IMR-90 (cell line): ENCODE data around the gene TBXT. TPM values are rescaled to one million over a fixed set of nuclear protein-coding genes. Genes with fewer than 3 reads are reported as not detected.

Source experiments
- ATAC-seq: fragments of 200-7000 bp; cut with Tn5 transposase; 2 replicates; pipeline ENCODE4 v1.9.1; 2020; ENCODE audit warnings: low read depth, mild to moderate bottlenecking, moderate library complexity
- BruUV-seq: library from RNA; stranded (reverse); fragments of 400-500 nt; replicated peaks from 2 replicates; lab custom pipeline; 2021; lab: Mats Ljungman, UMichigan
- CTCF ChIA-PET: fragments of 300-600 bp; formaldehyde crosslinking; extraction: SDS; loops from one replicate; lab custom pipeline; 2021; ENCODE audit warnings: antibody characterized with exemption; lab: Yijun Ruan, JAX
- POLR2A ChIA-PET: fragments of 300-600 bp; sonication (Branson Sonifier 250); formaldehyde crosslinking; loops from one replicate; lab custom pipeline; 2022; ENCODE audit warnings: antibody characterized with exemption; ENCODE audit not compliant: unreplicated experiment; lab: Charles Lee
- DNase-seq: peaks from one replicate; pipeline ENCODE4 v3.0.0; 2013
- H2AFZ ChIP-seq: replicated peaks from 2 replicates; pipeline ENCODE3; 2013; ENCODE audit warnings: low read length, mild to moderate bottlenecking; ENCODE audit not compliant: poor library complexity
- H2AK5ac ChIP-seq: 2 replicates; pipeline ENCODE4 v1.6.1; 2013; ENCODE audit warnings: low read depth, low read length, inconsistent platforms
- H2AK9ac ChIP-seq: replicated peaks from 2 replicates; pipeline ENCODE3; 2013; ENCODE audit warnings: mild to moderate bottlenecking, low read depth, low read length, moderate library complexity; ENCODE audit not compliant: poor library complexity
- H2BK120ac ChIP-seq: 2 replicates; pipeline ENCODE4 v1.6.1; 2013; ENCODE audit warnings: low read depth, low read length, inconsistent platforms
- H2BK15ac ChIP-seq: 3 replicates; pipeline ENCODE4 v1.6.1; 2013; ENCODE audit warnings: low read depth, low read length, inconsistent platforms
- H2BK20ac ChIP-seq: 2 replicates; pipeline ENCODE4 v1.6.1; 2013; ENCODE audit warnings: low read depth, mild to moderate bottlenecking, inconsistent platforms, low read length, moderate library complexity
- H2BK5ac ChIP-seq: 2 replicates; pipeline ENCODE4 v1.6.1; 2013; ENCODE audit warnings: mild to moderate bottlenecking, low read depth, low read length, inconsistent platforms; ENCODE audit not compliant: poor library complexity, severe bottlenecking
- H3K14ac ChIP-seq: replicated peaks from 2 replicates; pipeline ENCODE4 v1.6.1; 2013; ENCODE audit warnings: low read depth, low read length, inconsistent platforms
- H3K18ac ChIP-seq: 2 replicates; pipeline ENCODE4 v1.6.1; 2013; ENCODE audit warnings: low read depth, low read length, control low read depth
- H3K23ac ChIP-seq: 2 replicates; pipeline ENCODE4 v1.6.1; 2013; ENCODE audit warnings: low read depth, low read length, inconsistent platforms
- H3K27ac ChIP-seq: 2 replicates; pipeline ENCODE4 v1.5.1; 2013; ENCODE audit warnings: mild to moderate bottlenecking, control low read depth, low read length; ENCODE audit not compliant: insufficient read depth
- H3K27me3 ChIP-seq: 2 replicates; pipeline ENCODE4 v1.6.1; 2013; ENCODE audit warnings: low read length; ENCODE audit not compliant: control insufficient read depth, insufficient read depth
- H3K36me3 ChIP-seq: 2 replicates; pipeline ENCODE4 v1.6.1; 2013; ENCODE audit warnings: low read length, mixed read lengths; ENCODE audit not compliant: control insufficient read depth, insufficient read depth
- H3K4ac ChIP-seq: 2 replicates; pipeline ENCODE4 v1.6.1; 2013; ENCODE audit warnings: low read depth, low read length, inconsistent platforms
- H3K4me1 ChIP-seq: 2 replicates; pipeline ENCODE4 v1.6.1; 2013; ENCODE audit warnings: low read length, mixed read lengths; ENCODE audit not compliant: control insufficient read depth, insufficient read depth
- H3K4me2 ChIP-seq: 2 replicates; pipeline ENCODE4 v1.6.1; 2013; ENCODE audit warnings: low read depth, mild to moderate bottlenecking, control low read depth, low read length, moderate library complexity
- H3K4me3 ChIP-seq: 2 replicates; pipeline ENCODE4 v1.5.1; 2013; ENCODE audit warnings: low read depth, mild to moderate bottlenecking, control low read depth, low read length, moderate library complexity; ENCODE audit not compliant: insufficient read depth
- H3K56ac ChIP-seq: 2 replicates; pipeline ENCODE4 v1.6.1; 2013; ENCODE audit warnings: low read length, inconsistent platforms; ENCODE audit not compliant: insufficient read depth; ENCODE audit errors: extremely low read depth
- H3K79me1 ChIP-seq, 2 experiments: 2 replicates each; pipeline ENCODE4 v1.6.1; 2013; ENCODE audit warnings: low read length in 2 of 2, inconsistent platforms in 1 of 2, low read depth in 1 of 2
- H3K9ac ChIP-seq: 2 replicates; pipeline ENCODE4 v1.6.1; 2013; ENCODE audit warnings: low read depth, low read length, control low read depth
- H3K9me1 ChIP-seq: 2 replicates; pipeline ENCODE4 v1.6.1; 2013; ENCODE audit warnings: low read length, inconsistent platforms; ENCODE audit not compliant: insufficient read depth
- H3K9me3 ChIP-seq: 2 replicates; pipeline ENCODE4 v1.6.1; 2013; ENCODE audit warnings: low read length; ENCODE audit not compliant: control insufficient read depth, insufficient read depth
- H4K20me1 ChIP-seq: 2 replicates; pipeline ENCODE4 v1.6.1; 2013; ENCODE audit warnings: low read length, inconsistent platforms; ENCODE audit not compliant: insufficient read depth
- H4K5ac ChIP-seq: 2 replicates; pipeline ENCODE4 v1.6.1; 2013; ENCODE audit warnings: mild to moderate bottlenecking, low read depth, low read length, control low read depth
- H4K8ac ChIP-seq, 2 experiments: 2 replicates each; pipeline ENCODE4 v1.6.1; 2013; ENCODE audit warnings: low read depth in 2 of 2, low read length in 2 of 2, control low read depth in 1 of 2, inconsistent platforms in 1 of 2
- H4K91ac ChIP-seq: 2 replicates; pipeline ENCODE4 v1.6.1; 2013; ENCODE audit warnings: low read depth, low read length, inconsistent platforms; ENCODE audit not compliant: insufficient read depth
- BHLHE40 ChIP-seq: fragments of 150-350 bp; IDR thresholded peaks from 2 replicates; pipeline ENCODE4 v1.6.1; 2016; ENCODE audit warnings: mild to moderate bottlenecking, low read depth, low read length
- CEBPB ChIP-seq: IDR thresholded peaks from 2 replicates; pipeline ENCODE4 v1.6.1; 2012; ENCODE audit warnings: low read depth, low read length, improper control_type of control experiment
- CHD1 ChIP-seq: IDR thresholded peaks from 2 replicates; pipeline ENCODE4 v1.6.1; 2012; ENCODE audit warnings: low read depth, low read length, improper control_type of control experiment
- ELK1 ChIP-seq: fragments of 150-350 bp; IDR thresholded peaks from 2 replicates; pipeline ENCODE4 v1.6.1; 2016; ENCODE audit warnings: low read depth, mild to moderate bottlenecking, low read length, moderate library complexity, borderline replicate concordance
- FOS ChIP-seq: fragments of 150-350 bp; IDR thresholded peaks from 2 replicates; pipeline ENCODE4 v1.6.1; 2016; ENCODE audit warnings: low read depth, low read length
- MAFK ChIP-seq: IDR thresholded peaks from 2 replicates; pipeline ENCODE4 v1.6.1; 2012; ENCODE audit warnings: low read depth, low read length, improper control_type of control experiment
- MAZ ChIP-seq: IDR thresholded peaks from 2 replicates; pipeline ENCODE4 v1.6.1; 2012; ENCODE audit warnings: low read depth, mild to moderate bottlenecking, low read length, improper control_type of control experiment, moderate library complexity, borderline replicate concordance
- MXI1 ChIP-seq: IDR thresholded peaks from 2 replicates; pipeline ENCODE4 v1.6.1; 2012; ENCODE audit warnings: low read depth, mild to moderate bottlenecking, low read length, moderate library complexity, borderline replicate concordance
- NFE2L2 ChIP-seq: fragments of 150-350 bp; IDR thresholded peaks from 2 replicates; pipeline ENCODE4 v1.6.1; 2016; ENCODE audit warnings: low read depth, mild to moderate bottlenecking, low read length
- POLR2A ChIP-seq: IDR thresholded peaks from 2 replicates; pipeline ENCODE4 v1.6.1; 2012; ENCODE audit warnings: mild to moderate bottlenecking, low read depth, low read length
- RAD21 ChIP-seq: IDR thresholded peaks from 2 replicates; pipeline ENCODE4 v1.6.1; 2012; ENCODE audit warnings: low read length, improper control_type of control experiment
- RCOR1 ChIP-seq: IDR thresholded peaks from 2 replicates; pipeline ENCODE4 v1.6.1; 2012; ENCODE audit warnings: mild to moderate bottlenecking, low read length, improper control_type of control experiment; ENCODE audit not compliant: insufficient replicate concordance
- RFX5 ChIP-seq: IDR thresholded peaks from 2 replicates; pipeline ENCODE4 v1.8.0; 2012; ENCODE audit warnings: low read depth, mild to moderate bottlenecking, low read length, moderate library complexity
- SMC3 ChIP-seq: fragments of 150-350 bp; IDR thresholded peaks from 2 replicates; pipeline ENCODE4 v1.6.1; 2016; ENCODE audit warnings: low read depth, mild to moderate bottlenecking, antibody characterized with exemption, low read length, moderate library complexity
- WGBS, 2 experiments: methylation state at CpG; one replicate each; pipeline versions ENCODE4 v1.1.5 to v1.1.7; 2013; ENCODE audit warnings: missing lambda C conversion rate in 2 of 2; ENCODE audit not compliant: insufficient read length in 1 of 2; ENCODE audit errors: extremely low coverage in 2 of 2; 5-methylcytosine and 5-hydroxymethylcytosine counted together
- dilution Hi-C: fragments of 300-500 bp; cut with HindIII; formaldehyde crosslinking; loops from one replicate; pipeline ENCODE4 v1.14.3; 2018; ENCODE audit warnings: low sequenced_read_pairs; ENCODE audit not compliant: unreplicated experiment
- in situ Hi-C: fragments of 300-500 bp; cut with MboI; formaldehyde crosslinking; loops from 3 replicates; pipeline ENCODE4 v1.14.3; 2019; ENCODE audit warnings: low sequenced_read_pairs, inconsistent platforms, mixed read lengths
- intact Hi-C: fragments of 100-400 bp; cut with micrococcal nuclease; formaldehyde crosslinking; loops from 2 replicates; pipeline ENCODE4 v1.10.0; 2022
- polyA plus RNA-seq, 3 experiments: library from polyadenylated mRNA; depleted of rRNA; stranded (reverse); fragments of >200 nt; gene quantifications; 2 replicates each; pipeline ENCODE4 v1.2.3, GENCODE V29; 2012; ENCODE audit warnings: low replicate concordance in 1 of 3
- total RNA-seq: library from RNA; depleted of rRNA; stranded (reverse); fragments of >200 nt; gene quantifications from 2 replicates; pipeline ENCODE4 v1.2.3, GENCODE V29; 2012
- TF ChIP-seq, protein P1 (sequence below): conservative IDR thresholded peaks from 2 replicates; pipeline ENCODE4 v1.5.1; 2012; ENCODE audit warnings: mild to moderate bottlenecking, low read depth, low read length, improper control_type of control experiment
- TF ChIP-seq, protein P2 (sequence below): fragments of 150-350 bp; IDR thresholded peaks from 2 replicates; pipeline ENCODE4 v1.6.1; 2017; ENCODE audit warnings: mild to moderate bottlenecking, antibody characterized with exemption, low read length, low read depth

Gene TBXT
- total and polyA plus RNA-seq, 2 of the 4 experiments (the other 2 are of a cell fraction), result not detected

GRCh38 chr6:166162599-166163342 is 4.9 kb downstream of the TBXT start:
- BruUV-seq, result no TSS peak

More at GRCh38 chr6:166162599-166163342, 4.9 kb downstream of the TBXT start:
- intact Hi-C loops, result no loop called here
- Histone ChIP-seq H3K18ac (no peak overlapping the region), H3K27ac (no peak overlapping the region), H2BK5ac (no peak overlapping the region), H3K9ac (no peak overlapping the region), H2BK15ac (no peak overlapping the region), H3K56ac (no peak overlapping the region), H3K36me3 (no peaks in the 10 kb centered on the region), H3K9me1 (no peaks in the 10 kb centered on the region), H4K20me1 (no peaks in the 10 kb centered on the region), H3K9me3 (0 out of 2 replicates have a peak, but pooled peaks cover 2% of the 10 kb centered on the region), H2BK20ac (no peak overlapping the region), H3K4me2 (no peak overlapping the region), H3K23ac (no peak overlapping the region), H4K91ac (no peak overlapping the region), H3K4ac (no peak overlapping the region), H2BK120ac (no peak overlapping the region), H3K27me3 (peaks cover 40% of the 10 kb centered on the region), H3K14ac (no peak overlapping the region), H3K4me3 (no peak overlapping the region), H3K4me1 (no peaks in the 10 kb centered on the region), H3K79me1 (no peaks in the 10 kb centered on the region), H4K8ac (no peak overlapping the region), H2AFZ (no peak overlapping the region), H2AK9ac (no peak overlapping the region), H2AK5ac (no peak overlapping the region), H4K5ac (no peak overlapping the region)
- ATAC-seq (no peak), DNase-seq (no peak)
- dilution Hi-C loops, result no loop called here
- in situ Hi-C loops, result no loop called here
- ChIA-PET CTCF (interaction anchor here (0.6 to 0.8 kb wide), 2 partner anchors 9 to 238 kb away, joined by 3 read pairs; no protein-coding TSS in a partner anchor), POLR2A (no interaction called here)
- WGBS, 2 experiments, result no CpG with 5 or more reads among the region's 1 CpG
- no peak for TF ChIP-seq MAFK
- no peak for TF ChIP-seq POLR2A
- TF ChIP-seq RCOR1, result no peak
- TF ChIP-seq CHD1, result no peak
- no peak for TF ChIP-seq MAZ
- TF ChIP-seq, protein P1, sequence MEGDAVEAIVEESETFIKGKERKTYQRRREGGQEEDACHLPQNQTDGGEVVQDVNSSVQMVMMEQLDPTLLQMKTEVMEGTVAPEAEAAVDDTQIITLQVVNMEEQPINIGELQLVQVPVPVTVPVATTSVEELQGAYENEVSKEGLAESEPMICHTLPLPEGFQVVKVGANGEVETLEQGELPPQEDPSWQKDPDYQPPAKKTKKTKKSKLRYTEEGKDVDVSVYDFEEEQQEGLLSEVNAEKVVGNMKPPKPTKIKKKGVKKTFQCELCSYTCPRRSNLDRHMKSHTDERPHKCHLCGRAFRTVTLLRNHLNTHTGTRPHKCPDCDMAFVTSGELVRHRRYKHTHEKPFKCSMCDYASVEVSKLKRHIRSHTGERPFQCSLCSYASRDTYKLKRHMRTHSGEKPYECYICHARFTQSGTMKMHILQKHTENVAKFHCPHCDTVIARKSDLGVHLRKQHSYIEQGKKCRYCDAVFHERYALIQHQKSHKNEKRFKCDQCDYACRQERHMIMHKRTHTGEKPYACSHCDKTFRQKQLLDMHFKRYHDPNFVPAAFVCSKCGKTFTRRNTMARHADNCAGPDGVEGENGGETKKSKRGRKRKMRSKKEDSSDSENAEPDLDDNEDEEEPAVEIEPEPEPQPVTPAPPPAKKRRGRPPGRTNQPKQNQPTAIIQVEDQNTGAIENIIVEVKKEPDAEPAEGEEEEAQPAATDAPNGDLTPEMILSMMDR, result no peak
- TF ChIP-seq, protein P2, sequence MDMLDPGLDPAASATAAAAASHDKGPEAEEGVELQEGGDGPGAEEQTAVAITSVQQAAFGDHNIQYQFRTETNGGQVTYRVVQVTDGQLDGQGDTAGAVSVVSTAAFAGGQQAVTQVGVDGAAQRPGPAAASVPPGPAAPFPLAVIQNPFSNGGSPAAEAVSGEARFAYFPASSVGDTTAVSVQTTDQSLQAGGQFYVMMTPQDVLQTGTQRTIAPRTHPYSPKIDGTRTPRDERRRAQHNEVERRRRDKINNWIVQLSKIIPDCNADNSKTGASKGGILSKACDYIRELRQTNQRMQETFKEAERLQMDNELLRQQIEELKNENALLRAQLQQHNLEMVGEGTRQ, result no peak
- TF ChIP-seq RFX5, result no peak
- no peak for TF ChIP-seq SMC3
- TF ChIP-seq ELK1, result no peak
- TF ChIP-seq BHLHE40, result no peak
- TF ChIP-seq NFE2L2, result no peak
- TF ChIP-seq MXI1, result no peak
- TF ChIP-seq RAD21, result no peak
- no peak for TF ChIP-seq FOS
- TF ChIP-seq CEBPB, result no peak
